Measurements from ENCODE around the gene FUT4. TPM values are rescaled to one million over a fixed set of nuclear protein-coding genes. Genes with fewer than 3 reads are reported as not detected.

The FUT4 gene
- total RNA-seq, 1 donor, result 7.2 TPM

DNA sequence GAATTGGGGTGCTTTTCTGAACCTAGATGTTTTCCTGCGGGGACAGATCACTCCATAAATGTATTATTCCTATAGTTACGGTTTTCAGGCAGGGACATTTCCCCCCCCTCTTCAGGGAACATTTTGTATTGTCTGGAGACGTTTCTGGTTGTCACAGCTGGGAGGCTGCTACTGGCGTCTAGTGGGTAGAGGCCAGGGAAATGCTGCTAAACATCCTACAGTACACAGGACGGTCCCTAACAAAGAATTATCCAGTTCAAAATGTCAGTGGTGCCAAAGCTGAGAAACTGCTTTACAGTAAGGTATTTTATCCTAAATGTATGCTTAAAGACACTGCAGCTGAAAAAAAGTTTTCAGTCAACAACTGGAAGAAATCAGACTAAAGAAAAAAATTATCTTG lies 42.8 kb downstream of the FUT4 start:
- DNase-seq (ENCODE audit: insufficient read length, low spot score, missing footprints), result no peak
- H3K4me2 ChIP-seq (ENCODE audit: insufficient read depth, low read length), result no peak overlapping the region
- no peaks in the 10 kb centered on the region for H3K79me2 ChIP-seq (ENCODE audit: insufficient read depth, low read length)
- H3K27ac ChIP-seq (ENCODE audit: low read depth, low read length), result no peak overlapping the region
- no peak overlapping the region for H2AFZ ChIP-seq (ENCODE audit: low read length)
- H3K4me1 ChIP-seq (ENCODE audit: insufficient read depth, low read length), result no peaks in the 10 kb centered on the region
- no peaks in the 10 kb centered on the region for H3K27me3 ChIP-seq (ENCODE audit: insufficient read depth, low read length)
- H3K36me3 ChIP-seq (ENCODE audit: insufficient read depth, low read length), result no peaks in the 10 kb centered on the region
- H3K9me3 ChIP-seq (ENCODE audit: low read depth, low read length), result no peaks in the 10 kb centered on the region
- H4K20me1 ChIP-seq (ENCODE audit: insufficient read depth, low read length), result no peaks in the 10 kb centered on the region
- TF ChIP-seq, protein P1, sequence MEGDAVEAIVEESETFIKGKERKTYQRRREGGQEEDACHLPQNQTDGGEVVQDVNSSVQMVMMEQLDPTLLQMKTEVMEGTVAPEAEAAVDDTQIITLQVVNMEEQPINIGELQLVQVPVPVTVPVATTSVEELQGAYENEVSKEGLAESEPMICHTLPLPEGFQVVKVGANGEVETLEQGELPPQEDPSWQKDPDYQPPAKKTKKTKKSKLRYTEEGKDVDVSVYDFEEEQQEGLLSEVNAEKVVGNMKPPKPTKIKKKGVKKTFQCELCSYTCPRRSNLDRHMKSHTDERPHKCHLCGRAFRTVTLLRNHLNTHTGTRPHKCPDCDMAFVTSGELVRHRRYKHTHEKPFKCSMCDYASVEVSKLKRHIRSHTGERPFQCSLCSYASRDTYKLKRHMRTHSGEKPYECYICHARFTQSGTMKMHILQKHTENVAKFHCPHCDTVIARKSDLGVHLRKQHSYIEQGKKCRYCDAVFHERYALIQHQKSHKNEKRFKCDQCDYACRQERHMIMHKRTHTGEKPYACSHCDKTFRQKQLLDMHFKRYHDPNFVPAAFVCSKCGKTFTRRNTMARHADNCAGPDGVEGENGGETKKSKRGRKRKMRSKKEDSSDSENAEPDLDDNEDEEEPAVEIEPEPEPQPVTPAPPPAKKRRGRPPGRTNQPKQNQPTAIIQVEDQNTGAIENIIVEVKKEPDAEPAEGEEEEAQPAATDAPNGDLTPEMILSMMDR (IDR thresholded peaks at IDR 0.05; ENCODE audit: extremely low read depth, low read depth, low read length), result no peak
- no peak overlapping the region for H3K4me3 ChIP-seq (ENCODE audit: insufficient read depth, low read length)

GRCh38 chr11:94586978-94587377 lies 43.3 kb downstream of the FUT4 start:
- Histone ChIP-seq H2AFZ (ENCODE audit: low read length) (no peak overlapping the region), H4K20me1 (ENCODE audit: insufficient read depth, low read length) (no peaks in the 10 kb centered on the region), H3K36me3 (ENCODE audit: insufficient read depth, low read length) (no peaks in the 10 kb centered on the region), H3K9me3 (ENCODE audit: low read depth, low read length) (no peaks in the 10 kb centered on the region), H3K27me3 (ENCODE audit: insufficient read depth, low read length) (no peaks in the 10 kb centered on the region), H3K4me3 (ENCODE audit: insufficient read depth, low read length) (no peak overlapping the region), H3K4me1 (ENCODE audit: insufficient read depth, low read length) (no peaks in the 10 kb centered on the region), H3K27ac (ENCODE audit: low read depth, low read length) (no peak overlapping the region), H3K79me2 (ENCODE audit: insufficient read depth, low read length) (no peaks in the 10 kb centered on the region), H3K4me2 (ENCODE audit: insufficient read depth, low read length) (no peak overlapping the region)
- TF ChIP-seq, protein P1 (IDR thresholded peaks at IDR 0.05; ENCODE audit: extremely low read depth, low read depth, low read length), result no peak
- no peak for DNase-seq (ENCODE audit: insufficient read length, low spot score, missing footprints)

GRCh38 chr11:94588366-94588942 lies 44.7 kb downstream of the FUT4 start:
- DNase-seq (ENCODE audit: insufficient read length, low spot score, missing footprints), result no peak
- Histone ChIP-seq H3K79me2 (ENCODE audit: insufficient read depth, low read length) (no peaks in the 10 kb centered on the region), H3K4me2 (ENCODE audit: insufficient read depth, low read length) (no peak overlapping the region), H3K27ac (ENCODE audit: low read depth, low read length) (no peak overlapping the region), H3K27me3 (ENCODE audit: insufficient read depth, low read length) (no peaks in the 10 kb centered on the region), H3K36me3 (ENCODE audit: insufficient read depth, low read length) (no peaks in the 10 kb centered on the region), H2AFZ (ENCODE audit: low read length) (no peak overlapping the region), H3K4me3 (ENCODE audit: insufficient read depth, low read length) (no peak overlapping the region), H4K20me1 (ENCODE audit: insufficient read depth, low read length) (no peaks in the 10 kb centered on the region), H3K9me3 (ENCODE audit: low read depth, low read length) (no peaks in the 10 kb centered on the region), H3K4me1 (ENCODE audit: insufficient read depth, low read length) (no peaks in the 10 kb centered on the region)
- TF ChIP-seq, protein P1 (IDR thresholded peaks at IDR 0.05; ENCODE audit: extremely low read depth, low read depth, low read length), result no peak

DNA sequence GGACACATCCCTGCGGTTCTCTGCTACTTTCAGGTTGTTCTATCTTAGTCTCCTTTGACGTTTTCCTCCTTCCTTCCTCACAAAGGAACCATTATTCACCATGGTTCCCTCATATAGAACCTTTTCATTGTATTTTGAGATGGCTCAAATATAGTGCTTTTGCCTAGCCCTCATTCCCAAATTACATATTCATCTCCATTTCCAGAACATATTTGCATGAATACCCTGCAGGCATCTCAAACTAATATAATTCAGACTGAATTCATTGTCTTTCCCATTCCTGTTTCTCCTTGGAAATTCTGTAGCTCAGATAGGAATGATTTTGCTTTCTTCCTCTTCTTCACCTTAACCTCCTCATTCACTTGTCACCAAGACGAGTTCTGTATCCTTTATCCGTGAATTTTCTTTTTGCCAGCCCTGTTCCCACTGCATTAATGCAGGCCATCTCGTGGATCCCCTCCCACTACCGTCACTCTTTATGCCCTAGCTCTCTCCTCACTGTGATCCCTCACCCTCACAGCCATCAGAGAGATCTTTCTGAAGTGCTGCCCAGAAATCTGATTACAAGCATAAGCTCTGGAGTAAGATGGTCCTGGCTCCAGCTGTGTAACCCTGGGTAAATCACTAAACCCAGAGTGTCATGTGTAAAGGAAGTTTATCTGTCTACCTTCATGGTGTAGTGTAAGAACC lies 46.8 kb downstream of the FUT4 start:
- H3K4me2 ChIP-seq (ENCODE audit: insufficient read depth, low read length), result no peak overlapping the region
- H3K36me3 ChIP-seq (ENCODE audit: insufficient read depth, low read length), result no peaks in the 10 kb centered on the region
- H3K9me3 ChIP-seq (ENCODE audit: low read depth, low read length), result no peaks in the 10 kb centered on the region
- H2AFZ ChIP-seq (ENCODE audit: low read length), result no peak overlapping the region
- TF ChIP-seq, protein P1 (IDR thresholded peaks at IDR 0.05; ENCODE audit: extremely low read depth, low read depth, low read length), result no peak
- H3K27me3 ChIP-seq (ENCODE audit: insufficient read depth, low read length), result no peaks in the 10 kb centered on the region
- no peaks in the 10 kb centered on the region for H3K4me1 ChIP-seq (ENCODE audit: insufficient read depth, low read length)
- H3K79me2 ChIP-seq (ENCODE audit: insufficient read depth, low read length), result no peaks in the 10 kb centered on the region
- no peak for DNase-seq (ENCODE audit: insufficient read length, low spot score, missing footprints)
- no peak overlapping the region for H3K4me3 ChIP-seq (ENCODE audit: insufficient read depth, low read length)
- H3K27ac ChIP-seq (ENCODE audit: low read depth, low read length), result no peak overlapping the region
- H4K20me1 ChIP-seq (ENCODE audit: insufficient read depth, low read length), result no peaks in the 10 kb centered on the region

All from osteoblast (primary cell).